ENCODE results near the gene CHKB. TPM values are rescaled to one million over a fixed set of nuclear protein-coding genes. Genes with fewer than 3 reads are reported as not detected.
"Not testable (repeated sequence)": the region's sequence is repeated elsewhere in the genome, so short reads cannot be mapped to it uniquely, and the experiment has no call there.

The CHKB gene
- total RNA-seq, 5 donors from 2014 or later (not counting 1 experiment from before 2014, with no cell fraction given) = 151 to 209 (median 203) TPM

DNA sequence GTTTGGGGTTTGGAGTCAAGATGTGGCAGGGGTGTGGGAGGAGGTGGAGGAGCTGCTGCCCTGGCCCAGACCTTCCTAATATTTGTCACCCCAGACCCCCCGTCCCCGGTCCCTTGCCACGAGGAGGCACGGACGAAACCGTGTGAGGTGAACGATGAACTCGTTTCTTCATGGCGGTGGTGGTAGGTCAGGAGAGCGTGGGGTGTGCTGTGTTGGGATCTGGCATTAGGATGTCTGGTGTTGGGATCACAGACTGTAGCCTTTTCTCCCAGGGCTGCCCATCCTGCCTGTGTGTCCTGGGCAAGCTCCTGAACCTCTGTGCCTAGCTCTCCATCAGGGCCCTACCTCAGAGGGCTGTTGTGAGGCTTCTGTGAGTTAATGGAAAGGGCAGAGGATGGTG lies 26.3 kb upstream of the CHKB start:
- no peaks in the 10 kb centered on the region for H3K9me3 Mint-ChIP-seq
- WGBS (ENCODE audit: insufficient coverage) = 70% methylated on average over 2 of the region's 10 CpGs
- no peaks in the 10 kb centered on the region for H3K36me3 Mint-ChIP-seq
- no peak for ATAC-seq (replicated peaks in 1 of 4)
- no peaks in the 10 kb centered on the region for H3K36me3 ChIP-seq (ENCODE audit: control insufficient read depth in 2 of 2, extremely low read depth in 1 of 2, insufficient read depth in 1 of 2, low read length in 1 of 2)
- ChIA-PET CTCF (no interaction called here), POLR2A (no interaction called here)
- H3K27ac ChIP-seq (ENCODE audit: low read length) = no peak overlapping the region
- peaks cover 25 to 49% of the 10 kb centered on the region in 2 donors for H3K27me3 Mint-ChIP-seq
- H3K4me3 Mint-ChIP-seq = no peak overlapping the region
- no peak overlapping the region for H3K27ac Mint-ChIP-seq
- no peak overlapping the region for H3K4me3 ChIP-seq (ENCODE audit: control insufficient read depth in 1 of 2, extremely low read depth in 1 of 2, low read length in 1 of 2)
- no peaks in the 10 kb centered on the region for H3K9me3 ChIP-seq
- peaks cover 4 to 7% (median 6%) of the 10 kb centered on the region in 3 donors for H3K4me1 Mint-ChIP-seq
- DNase-seq = no peak
- H3K4me1 ChIP-seq (ENCODE audit: control insufficient read depth in 1 of 2, extremely low read depth in 1 of 2, insufficient read depth in 2 of 2, low read length in 2 of 2) = no peaks in the 10 kb centered on the region
- H3K27me3 ChIP-seq (replicated peaks in 1 of 2; ENCODE audit: control insufficient read depth in 2 of 2, extremely low read depth in 1 of 2, insufficient read depth in 2 of 2, low read length in 1 of 2) = peaks cover 0 to 70% of the 10 kb centered on the region in 2 experiments

- CTCF ChIA-PET; H3K4me3 ChIP-seq (ENCODE audit: control insufficient read depth in 1 of 2, extremely low read depth in 1 of 2, low read length in 1 of 2); H3K36me3 Mint-ChIP-seq; H3K4me1 ChIP-seq (ENCODE audit: control insufficient read depth in 1 of 2, extremely low read depth in 1 of 2, insufficient read depth in 2 of 2, low read length in 2 of 2); H3K4me3 Mint-ChIP-seq; H3K9me3 ChIP-seq; ATAC-seq (replicated peaks in 1 of 4); H3K27ac Mint-ChIP-seq; DNase-seq; POLR2A ChIA-PET; H3K9me3 Mint-ChIP-seq; H3K27ac ChIP-seq (ENCODE audit: low read length); H3K4me1 Mint-ChIP-seq; H3K36me3 ChIP-seq (ENCODE audit: control insufficient read depth in 2 of 2, extremely low read depth in 1 of 2, insufficient read depth in 1 of 2, low read length in 1 of 2): not testable (repeated sequence)
- H3K27me3 Mint-ChIP-seq = peaks cover 19 to 49% of the 10 kb centered on the region in 2 donors
- H3K27me3 ChIP-seq (replicated peaks in 1 of 2; ENCODE audit: control insufficient read depth in 2 of 2, extremely low read depth in 1 of 2, insufficient read depth in 2 of 2, low read length in 1 of 2) = peaks cover 0 to 75% of the 10 kb centered on the region in 2 experiments
- 78% methylated on average over 34 of the region's 39 CpGs for WGBS (ENCODE audit: insufficient coverage)
These were observed 25.6 kb upstream of the CHKB start for GRCh38 chr22:50608058-50608840.

- ATAC-seq (replicated peaks in 1 of 4) = no peak
- Mint-ChIP-seq H3K4me1 (peaks cover 0 to 6% (median 4%) of the 10 kb centered on the region in 3 donors), H3K27ac (no peak overlapping the region), H3K36me3 (no peaks in the 10 kb centered on the region), H3K4me3 (no peak overlapping the region), H3K9me3 (no peaks in the 10 kb centered on the region), H3K27me3 (peaks cover 23 to 54% of the 10 kb centered on the region in 2 donors)
- no peaks in the 10 kb centered on the region for H3K4me1 ChIP-seq (ENCODE audit: control insufficient read depth in 1 of 2, extremely low read depth in 1 of 2, insufficient read depth in 2 of 2, low read length in 2 of 2)
- no peak for DNase-seq
- ChIA-PET CTCF (no interaction called here), POLR2A (no interaction called here)
- no peak overlapping the region for H3K27ac ChIP-seq (ENCODE audit: low read length)
- H3K9me3 ChIP-seq = no peaks in the 10 kb centered on the region
- 56% methylated on average over 6 of the region's 6 CpGs for WGBS (ENCODE audit: insufficient coverage)
- peaks cover 5 to 76% of the 10 kb centered on the region in 2 experiments for H3K27me3 ChIP-seq (replicated peaks in 1 of 2; ENCODE audit: control insufficient read depth in 2 of 2, extremely low read depth in 1 of 2, insufficient read depth in 2 of 2, low read length in 1 of 2)
- H3K4me3 ChIP-seq (ENCODE audit: control insufficient read depth in 1 of 2, extremely low read depth in 1 of 2, low read length in 1 of 2) = no peak overlapping the region
- no peaks in the 10 kb centered on the region for H3K36me3 ChIP-seq (ENCODE audit: control insufficient read depth in 2 of 2, extremely low read depth in 1 of 2, insufficient read depth in 1 of 2, low read length in 1 of 2)
These were observed 25.0 kb upstream of the CHKB start for GRCh38 chr22:50607659-50608020.

- Mint-ChIP-seq H3K9me3 (no peaks in the 10 kb centered on the region), H3K4me1 (peaks cover 2 to 6% (median 3%) of the 10 kb centered on the region in 3 donors), H3K36me3 (no peaks in the 10 kb centered on the region), H3K27ac (no peak overlapping the region), H3K4me3 (no peak overlapping the region), H3K27me3 (peaks cover 29 to 56% of the 10 kb centered on the region in 2 donors)
- ATAC-seq (replicated peaks in 1 of 4) (no peak), DNase-seq (no peak)
- no peak overlapping the region for H3K27ac ChIP-seq (ENCODE audit: low read length)
- H3K36me3 ChIP-seq (ENCODE audit: control insufficient read depth in 2 of 2, extremely low read depth in 1 of 2, insufficient read depth in 1 of 2, low read length in 1 of 2) = no peaks in the 10 kb centered on the region
- 88% methylated on average over 16 of the region's 18 CpGs for WGBS (ENCODE audit: insufficient coverage)
- H3K4me1 ChIP-seq (ENCODE audit: control insufficient read depth in 1 of 2, extremely low read depth in 1 of 2, insufficient read depth in 2 of 2, low read length in 2 of 2) = no peaks in the 10 kb centered on the region
- H3K27me3 ChIP-seq (replicated peaks in 1 of 2; ENCODE audit: control insufficient read depth in 2 of 2, extremely low read depth in 1 of 2, insufficient read depth in 2 of 2, low read length in 1 of 2) = peaks cover 8 to 77% of the 10 kb centered on the region in 2 experiments
- POLR2A ChIA-PET = no interaction called here
- H3K9me3 ChIP-seq = no peaks in the 10 kb centered on the region
- no peak overlapping the region for H3K4me3 ChIP-seq (ENCODE audit: control insufficient read depth in 1 of 2, extremely low read depth in 1 of 2, low read length in 1 of 2)
- CTCF ChIA-PET = no interaction called here
These were observed 24.5 kb upstream of the CHKB start for GRCh38 chr22:50606946-50607658.

DNA sequence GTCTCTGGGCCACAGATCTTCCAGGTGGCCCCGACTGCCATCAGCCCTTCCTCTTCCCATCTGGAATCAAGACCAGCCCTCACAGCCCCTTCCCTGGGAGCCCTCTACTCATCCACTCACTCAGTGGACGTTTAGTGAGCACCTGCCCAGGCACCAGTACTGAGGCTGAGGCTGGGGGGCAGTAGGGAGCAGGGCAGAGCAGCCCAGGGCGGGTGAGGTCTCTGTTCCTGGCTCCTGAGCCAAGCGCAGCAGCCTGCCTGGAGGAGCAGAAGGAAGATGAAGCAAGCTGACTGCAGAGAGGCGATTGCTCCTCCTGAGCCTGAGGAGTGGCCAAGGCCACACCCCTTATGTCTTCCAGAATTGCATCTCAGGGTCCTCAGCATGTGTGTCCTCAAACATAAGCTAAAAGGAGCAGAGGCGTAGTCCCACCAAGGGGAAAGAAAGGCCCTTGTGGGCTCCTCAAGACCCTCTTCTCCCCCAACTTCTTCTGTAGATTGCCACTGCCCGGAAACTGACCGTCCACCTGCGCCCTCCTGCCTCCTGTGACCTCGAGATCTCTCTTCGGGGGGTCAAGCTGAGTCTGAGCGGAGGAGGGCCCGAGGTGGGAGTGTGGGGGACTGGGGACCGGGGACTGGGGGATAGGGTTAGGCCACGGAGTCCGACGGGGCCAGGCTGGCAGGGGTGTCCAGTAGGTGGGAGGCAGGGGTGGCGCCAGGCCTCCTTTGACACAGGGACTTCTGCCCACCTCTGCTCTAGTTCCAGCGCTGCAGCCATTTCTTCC lies 23.7 kb upstream of the CHKB start:
- ATAC-seq (replicated peaks in 1 of 4) (peak in 1 of 4 experiments; percentile 64), DNase-seq (no peak)
- WGBS (ENCODE audit: insufficient coverage) = 78% methylated on average over 6 of the region's 19 CpGs
- Mint-ChIP-seq H3K27me3 (peaks cover 35 to 62% of the 10 kb centered on the region in 2 donors), H3K36me3 (no peaks in the 10 kb centered on the region), H3K9me3 (no peaks in the 10 kb centered on the region), H3K4me1 (peaks cover 5 to 12% (median 10%) of the 10 kb centered on the region in 3 donors), H3K27ac (no peak overlapping the region), H3K4me3 (no peak overlapping the region)
- Histone ChIP-seq H3K4me1 (ENCODE audit: control insufficient read depth in 1 of 2, extremely low read depth in 1 of 2, insufficient read depth in 2 of 2, low read length in 2 of 2) (no peaks in the 10 kb centered on the region), H3K27me3 (replicated peaks in 1 of 2; ENCODE audit: control insufficient read depth in 2 of 2, extremely low read depth in 1 of 2, insufficient read depth in 2 of 2, low read length in 1 of 2) (peaks cover 10 to 79% of the 10 kb centered on the region in 2 experiments), H3K27ac (ENCODE audit: low read length) (no peak overlapping the region), H3K36me3 (ENCODE audit: control insufficient read depth in 2 of 2, extremely low read depth in 1 of 2, insufficient read depth in 1 of 2, low read length in 1 of 2) (no peaks in the 10 kb centered on the region), H3K9me3 (no peaks in the 10 kb centered on the region), H3K4me3 (ENCODE audit: control insufficient read depth in 1 of 2, extremely low read depth in 1 of 2, low read length in 1 of 2) (no peak overlapping the region)
- ChIA-PET CTCF (interaction anchor here in 1 of 2 donors (0.5 kb wide), 1 partner anchor 354 kb away, joined by 3 read pairs; no protein-coding TSS in a partner anchor), POLR2A (no interaction called here)

GRCh38 chr22:50605613-50606074 lies 23.0 kb upstream of the CHKB start:
- ATAC-seq (replicated peaks in 1 of 4) (no peak), DNase-seq (no peak)
- H3K27ac Mint-ChIP-seq = no peak overlapping the region
- Histone ChIP-seq H3K36me3 (ENCODE audit: control insufficient read depth in 2 of 2, extremely low read depth in 1 of 2, insufficient read depth in 1 of 2, low read length in 1 of 2) (no peaks in the 10 kb centered on the region), H3K27ac (ENCODE audit: low read length) (no peak overlapping the region), H3K9me3 (no peaks in the 10 kb centered on the region), H3K4me3 (ENCODE audit: control insufficient read depth in 1 of 2, extremely low read depth in 1 of 2, low read length in 1 of 2) (no peak overlapping the region), H3K27me3 (replicated peaks in 1 of 2; ENCODE audit: control insufficient read depth in 2 of 2, extremely low read depth in 1 of 2, insufficient read depth in 2 of 2, low read length in 1 of 2) (peaks cover 10 to 78% of the 10 kb centered on the region in 2 experiments), H3K4me1 (ENCODE audit: control insufficient read depth in 1 of 2, extremely low read depth in 1 of 2, insufficient read depth in 2 of 2, low read length in 2 of 2) (peaks cover 0 to 4% of the 10 kb centered on the region in 2 experiments)
- 78% methylated on average over 19 of the region's 20 CpGs for WGBS (ENCODE audit: insufficient coverage)
- H3K36me3 Mint-ChIP-seq = no peaks in the 10 kb centered on the region
- ChIA-PET CTCF (no interaction called here), POLR2A (no interaction called here)
- no peak overlapping the region for H3K4me3 Mint-ChIP-seq
- peaks cover 35 to 62% of the 10 kb centered on the region in 2 donors for H3K27me3 Mint-ChIP-seq
- peaks cover 5 to 12% (median 10%) of the 10 kb centered on the region in 3 donors for H3K4me1 Mint-ChIP-seq
- no peaks in the 10 kb centered on the region for H3K9me3 Mint-ChIP-seq

Data from T-cell (primary cell).